HG02678 (cell line): ENCODE data around the gene TJP2.

Source experiments
- ATAC-seq: cut with Tn5 transposase; IDR thresholded peaks from one replicate; pipeline ENCODE4 v1.9.1; 2021; ENCODE audit warnings: mild to moderate bottlenecking, moderate library complexity; ENCODE audit not compliant: unreplicated experiment

TJP2 gene

GRCh38 chr9:69173891-69174615 is at the start of gene TJP2:
TSS of gene TJP2 (plus strand) at chr9:69174277. CDS start at chr9:69174373, 96 bp downstream.
- peak; percentile 47 for ATAC-seq

DNA sequence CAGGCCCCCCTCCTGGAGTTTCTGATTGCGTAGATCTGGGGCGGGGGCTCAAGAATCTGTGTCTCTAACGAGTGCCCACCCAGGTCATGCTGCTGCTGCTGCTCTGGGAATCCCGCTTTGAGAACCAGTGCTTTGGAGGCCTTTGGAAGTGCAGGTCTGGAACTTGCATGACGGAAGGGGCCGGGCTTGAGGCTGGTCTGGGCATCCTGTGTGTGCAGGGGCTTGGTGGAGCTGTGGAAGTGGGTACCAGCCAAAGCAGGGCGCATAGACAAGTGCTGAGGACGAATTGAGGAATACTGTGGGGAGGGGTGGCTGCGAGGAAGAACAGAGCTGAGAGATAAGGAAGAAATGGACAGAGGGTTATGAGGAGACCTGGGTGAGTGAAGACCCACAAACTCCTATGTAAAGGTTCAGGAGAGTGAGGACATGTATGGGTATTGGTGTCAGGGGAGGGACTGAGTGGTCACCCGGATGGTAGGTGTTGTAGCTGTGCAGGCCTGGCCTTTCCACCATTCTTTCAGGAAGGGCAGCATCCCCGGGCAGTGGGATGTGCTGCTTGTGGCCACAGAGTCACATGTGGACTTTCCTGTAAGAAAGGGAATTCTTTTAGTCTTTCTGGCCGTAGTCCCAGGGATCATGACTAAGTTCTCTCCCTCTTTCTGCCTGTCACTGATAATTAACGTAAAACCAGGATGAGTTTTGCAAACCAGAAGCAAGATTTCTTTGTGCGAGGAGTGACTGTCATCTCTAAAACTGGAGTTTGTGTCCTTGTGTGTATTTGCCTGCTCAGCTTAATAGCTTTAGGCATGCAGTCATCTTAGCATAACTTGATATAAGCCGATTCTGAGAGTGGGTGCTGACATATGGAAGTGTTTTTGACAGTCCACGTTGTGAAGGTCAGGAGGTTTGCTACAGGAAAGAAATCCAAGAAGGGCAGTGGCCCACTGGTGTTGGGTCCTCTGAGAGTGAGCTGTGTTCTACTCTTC is 43.3 kb upstream of the TJP2 start:
- no peak for ATAC-seq

DNA sequence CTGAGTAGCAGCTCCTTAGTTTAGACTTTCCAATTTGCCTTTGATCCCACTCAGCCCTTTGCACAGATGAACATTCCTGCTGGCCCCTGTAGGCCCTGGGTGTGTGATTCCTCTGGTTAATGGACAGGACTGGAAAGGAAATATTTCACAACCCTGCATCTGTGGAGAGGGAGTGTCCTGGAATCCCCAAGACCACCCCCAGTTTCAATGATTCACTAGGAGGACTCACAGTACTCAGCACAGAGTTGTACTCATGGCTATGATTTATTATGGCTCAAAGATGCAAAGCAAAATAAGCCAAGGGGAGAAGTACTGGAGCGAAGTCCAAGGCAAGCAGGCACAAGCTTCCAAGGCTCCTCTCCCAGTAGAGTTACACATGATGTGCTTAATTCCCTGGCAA is 42.4 kb upstream of the TJP2 start:
- no peak for ATAC-seq

DNA sequence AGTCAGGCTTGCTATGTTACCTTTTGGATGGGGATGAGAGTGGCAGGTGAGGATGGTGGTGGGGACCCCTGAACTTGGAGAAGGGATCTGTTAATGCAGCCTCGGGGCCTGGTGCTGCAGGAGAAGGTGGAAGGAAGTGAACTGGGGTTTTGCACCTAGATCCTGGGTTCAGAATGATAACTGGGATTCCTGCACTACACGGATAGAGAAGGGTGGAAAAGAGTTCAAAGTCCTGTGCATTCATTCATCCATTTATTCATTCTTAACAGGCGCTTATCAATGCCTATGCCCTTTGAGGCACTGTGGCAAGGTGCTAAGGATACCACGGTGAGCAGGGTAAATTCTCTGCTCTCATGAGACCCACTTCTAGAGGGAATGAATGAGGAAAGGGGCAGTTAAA is 41.7 kb upstream of the TJP2 start:
- ATAC-seq: no peak

DNA sequence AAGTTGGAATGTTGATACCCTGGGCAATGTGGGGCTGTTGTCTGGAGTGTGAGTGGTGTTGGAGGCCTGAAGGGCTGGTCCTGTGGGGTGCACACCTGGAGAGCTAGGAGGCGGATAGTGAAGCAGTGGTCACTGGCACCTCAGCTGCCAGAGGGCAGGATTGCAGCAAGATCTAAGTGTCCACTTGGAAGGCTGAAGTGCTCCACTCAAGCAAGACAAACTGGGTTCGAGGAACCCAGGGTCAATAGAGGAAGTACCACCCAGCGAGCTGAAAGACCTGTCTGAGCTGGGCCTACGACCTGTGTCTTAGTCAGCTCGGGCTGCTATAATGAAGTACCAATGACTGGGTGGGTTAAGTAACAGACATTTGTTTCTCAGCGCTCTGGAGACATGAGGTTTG is 39.7 kb upstream of the TJP2 start:
- ATAC-seq: no peak

DNA sequence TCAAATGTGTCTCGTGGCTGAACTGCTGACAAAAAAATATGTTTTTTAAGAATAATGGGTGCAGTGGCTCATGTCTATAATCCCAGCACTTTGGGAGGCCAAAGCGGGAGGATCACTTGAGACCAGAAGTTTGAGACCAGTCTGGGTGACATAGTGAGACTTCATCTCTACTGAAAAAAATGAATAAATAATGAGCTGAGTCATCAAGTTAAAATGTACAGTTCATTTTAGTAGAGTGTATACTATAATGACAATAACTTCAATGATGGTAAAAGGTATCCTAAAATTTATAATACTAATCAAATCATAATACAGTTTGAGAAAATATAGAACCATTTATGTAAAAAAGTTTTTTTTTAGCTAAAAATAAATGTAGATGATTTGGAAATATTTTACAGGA is 37.9 kb upstream of the TJP2 start:
- no peak for ATAC-seq

GRCh38 chr9:69136779-69137178 is 37.3 kb upstream of the TJP2 start:
- no peak for ATAC-seq

DNA sequence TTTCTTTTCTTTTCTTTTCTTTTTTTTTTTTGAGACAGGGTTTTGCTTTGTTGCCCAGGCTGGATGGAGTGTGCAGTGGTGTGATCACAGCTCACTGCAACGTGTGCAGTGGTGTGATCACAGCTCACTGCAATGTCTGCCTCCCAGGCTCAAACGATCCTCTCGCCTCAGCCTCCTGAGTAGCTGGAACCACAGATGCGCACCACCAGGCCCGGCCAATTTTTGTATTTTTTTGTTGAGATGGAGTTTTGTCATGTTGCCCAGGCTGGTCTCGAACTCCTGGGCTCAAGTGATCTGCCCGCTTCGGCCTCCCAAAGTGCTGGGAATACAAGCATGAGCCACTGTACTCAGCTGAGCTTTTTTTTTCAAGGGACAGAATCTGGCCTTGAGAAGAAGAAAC is 36.8 kb upstream of the TJP2 start:
- no peak for ATAC-seq

- ATAC-seq: no peak
These were observed 34.5 kb upstream of the TJP2 start for GRCh38 chr9:69139596-69139995.

DNA sequence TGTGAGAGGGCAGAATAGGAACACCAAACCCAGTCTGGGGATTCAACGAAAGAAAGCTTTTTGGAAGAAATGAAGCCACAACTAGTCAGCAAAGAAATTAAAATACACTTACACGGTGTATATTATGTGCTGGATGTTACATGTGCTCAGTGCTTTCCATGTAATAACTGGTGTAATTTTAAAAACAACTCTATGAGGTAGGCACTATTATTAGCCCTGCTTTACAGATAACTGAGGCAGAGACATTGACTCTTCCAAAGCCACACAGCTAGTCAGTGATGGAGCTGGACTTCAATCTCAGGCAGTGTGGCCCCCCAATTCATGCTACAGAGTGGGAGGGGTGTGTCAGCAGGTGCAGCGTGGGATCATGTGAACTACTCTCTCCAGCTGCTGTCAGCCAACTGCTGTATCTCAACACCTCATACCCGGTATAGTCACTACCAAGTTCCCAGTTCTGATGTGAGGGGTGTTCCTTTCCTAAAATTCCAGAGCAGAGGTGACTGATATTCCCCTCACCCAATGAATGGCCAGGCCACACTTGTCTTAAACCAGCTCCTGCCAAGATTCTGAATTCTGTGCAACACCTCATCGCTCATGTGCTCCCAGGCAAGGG is 33.8 kb upstream of the TJP2 start:
- no peak for ATAC-seq

- no peak for ATAC-seq
These were observed 32.2 kb upstream of the TJP2 start for GRCh38 chr9:69141851-69142250.

DNA sequence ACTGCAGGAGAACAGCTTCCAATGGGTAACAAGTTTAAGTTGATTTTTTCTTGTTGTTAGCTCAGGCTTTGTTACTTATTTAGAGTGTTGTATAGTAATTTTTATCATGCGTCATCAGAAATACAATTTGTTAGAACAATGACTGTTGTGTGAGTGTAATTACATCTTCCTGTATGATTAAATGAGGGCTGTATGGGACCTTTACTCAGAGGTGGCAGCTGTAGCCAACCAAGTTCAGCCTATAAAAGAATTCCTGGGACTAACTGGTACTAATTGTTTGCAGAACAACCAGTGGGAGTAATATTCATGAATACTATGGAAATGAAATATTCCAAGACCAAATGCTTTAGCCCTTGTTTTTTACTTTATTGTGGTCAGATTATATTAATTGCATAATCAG is 30.8 kb upstream of the TJP2 start:
- no peak for ATAC-seq

- no peak for ATAC-seq
These were observed 28.8 kb upstream of the TJP2 start for GRCh38 chr9:69145144-69145715.

DNA sequence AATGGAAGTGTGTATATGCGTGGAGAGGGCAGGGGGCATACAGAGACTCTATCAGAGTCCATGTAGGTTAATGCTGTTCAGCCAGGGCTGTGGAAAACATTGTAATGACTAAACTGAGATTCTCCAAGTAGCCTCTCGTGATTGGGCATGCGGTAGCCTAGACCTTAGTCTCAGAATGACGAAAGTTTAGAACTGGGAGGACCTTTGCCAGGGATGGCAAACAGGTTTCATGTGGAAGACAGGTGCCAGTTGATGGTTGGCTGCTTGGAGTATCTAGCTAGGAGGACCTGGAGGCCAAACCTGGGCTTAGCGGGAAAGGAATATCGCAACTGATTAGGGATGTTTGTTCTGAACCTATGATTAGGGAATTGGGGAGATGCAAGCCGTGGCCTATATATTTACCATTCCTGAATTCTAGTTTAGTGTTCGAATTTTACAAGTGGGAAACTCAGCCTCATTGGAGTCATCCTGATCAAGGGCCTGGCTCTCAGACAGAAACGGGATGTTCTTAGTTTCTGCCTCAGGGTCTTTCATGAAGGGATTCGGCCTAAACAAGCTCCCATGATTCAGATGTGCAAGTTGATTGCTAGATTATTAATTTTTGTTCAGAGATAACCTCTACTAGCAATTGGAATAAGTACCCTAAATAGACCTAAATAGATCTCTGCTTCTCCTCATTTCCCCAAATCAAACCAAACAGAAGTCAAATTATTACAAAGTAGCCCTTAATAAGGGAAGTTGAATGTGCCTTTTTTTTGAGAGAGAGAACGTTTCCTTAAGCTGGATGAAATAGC is 26.8 kb upstream of the TJP2 start:
- ATAC-seq: no peak

DNA sequence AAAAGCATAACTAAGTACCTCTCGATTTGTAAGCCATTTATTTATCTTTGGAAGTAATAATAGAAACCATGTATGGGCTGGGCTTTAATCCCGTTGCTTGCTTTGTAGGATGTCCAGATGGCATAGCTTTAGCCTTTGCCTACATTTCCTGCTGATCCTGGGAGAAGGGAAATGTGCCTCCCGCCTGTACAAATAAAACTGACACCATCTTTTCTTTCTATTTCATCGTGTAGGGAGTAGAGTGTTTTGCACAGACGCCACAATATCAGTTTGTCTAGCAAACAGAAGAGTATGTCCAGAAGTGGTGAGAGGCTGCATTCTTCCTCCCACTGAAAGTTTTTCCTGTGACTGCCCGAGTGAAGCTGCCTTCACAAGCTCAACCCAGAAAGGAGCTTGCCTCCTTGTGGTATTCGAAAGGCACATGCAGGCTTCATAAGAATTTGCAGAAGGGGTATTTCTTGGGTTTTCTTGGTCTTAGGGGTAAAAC is 24.7 kb upstream of the TJP2 start:
- ATAC-seq: no peak

GRCh38 chr9:69151506-69151905 is 22.6 kb upstream of the TJP2 start:
- no peak for ATAC-seq

GRCh38 chr9:69153707-69154521 is 20.2 kb upstream of the TJP2 start:
- no peak for ATAC-seq

GRCh38 chr9:69155341-69156030 is 18.6 kb upstream of the TJP2 start:
- ATAC-seq: peak; percentile 100
